GM12878 (cell line): ENCODE measurements around the gene CCSER2. TPM values are rescaled to one million over a fixed set of nuclear protein-coding genes. Genes with fewer than 3 reads are reported as not detected.

Experiments used
- ATAC-seq: fragments of 200-7000 bp; cut with Tn5 transposase; 3 replicates; pipeline ENCODE4 v1.9.1; 2020; ENCODE audit warnings: mild to moderate bottlenecking, moderate library complexity
- BruUV-seq: library from RNA; stranded (reverse); fragments of 400-500 nt; replicated peaks from 2 replicates; lab custom pipeline; 2021; lab: Mats Ljungman, UMichigan
- CTCF ChIA-PET: fragments of 300-600 bp; sonication (Branson Sonifier 250); formaldehyde crosslinking; extraction: SDS; loops from one replicate; lab custom pipeline; 2021; ENCODE audit warnings: inconsistent platforms; lab: Yijun Ruan, JAX
- POLR2A ChIA-PET: fragments of 350-600 bp; formaldehyde crosslinking; extraction: SDS; loops from one replicate; lab custom pipeline; 2021; ENCODE audit warnings: inconsistent platforms; lab: Charles Lee
- RAD21 ChIA-PET: fragments of 300-600 bp; sonication (Branson Sonifier 250); formaldehyde crosslinking; loops from one replicate; lab custom pipeline; 2023; ENCODE audit warnings: antibody characterized with exemption; ENCODE audit not compliant: unreplicated experiment; lab: Charles Lee
- SMC1A ChIA-PET: fragments of 300-600 bp; sonication (Branson Sonifier 250); formaldehyde crosslinking; loops from one replicate; lab custom pipeline; 2023; ENCODE audit not compliant: unreplicated experiment, uncharacterized antibody; lab: Charles Lee
- DNase-seq: peaks from one replicate; pipeline ENCODE4 v3.0.0-alpha.2; 2011; ENCODE audit warnings: low read depth, low spot score
- FAIRE-seq: peaks from 3 replicates; lab custom pipeline; 2011; peaks lifted over from hg19 to GRCh38; lab: Jason Lieb, UNC
- H2AFZ ChIP-seq: 2 replicates; pipeline ENCODE4 v1.6.0; 2011; ENCODE audit warnings: low read depth, low read length, control low read depth; ENCODE audit not compliant: control insufficient read depth
- H3K27ac ChIP-seq: 2 replicates; pipeline ENCODE4 v1.5.1; 2011; ENCODE audit warnings: control low read depth; ENCODE audit not compliant: control insufficient read depth, insufficient read depth
- H3K27me3 ChIP-seq, 2 experiments: replicated peaks in 1 of 2; 2 replicates each; pipeline versions ENCODE4 v1.6.0 to v1.6.1; 2011; ENCODE audit warnings: low read length in 1 of 2; ENCODE audit not compliant: control insufficient read depth in 2 of 2, insufficient read depth in 2 of 2
- H3K36me3 ChIP-seq, 2 experiments: 2 replicates each; pipeline ENCODE4 v1.5.1; 2011; ENCODE audit warnings: low read length in 1 of 2; ENCODE audit not compliant: control insufficient read depth in 2 of 2, insufficient read depth in 2 of 2
- H3K4me1 ChIP-seq: 2 replicates; pipeline ENCODE4 v1.6.1; 2011; ENCODE audit warnings: mild to moderate bottlenecking, low read length, moderate library complexity, mixed read lengths; ENCODE audit not compliant: control insufficient read depth, insufficient read depth
- H3K4me2 ChIP-seq: 2 replicates; pipeline ENCODE4 v1.6.0; 2011; ENCODE audit warnings: control low read depth; ENCODE audit not compliant: control insufficient read depth, insufficient read depth
- H3K4me3 ChIP-seq: fragments of 200-600 bp; sonication (generic); 2 replicates; pipeline ENCODE4 v1.5.1; 2016
- H3K79me2 ChIP-seq: 2 replicates; pipeline ENCODE4 v1.6.0; 2011; ENCODE audit warnings: low read length; ENCODE audit not compliant: control insufficient read depth, insufficient read depth
- H3K9ac ChIP-seq: 2 replicates; pipeline ENCODE4 v1.8.0; 2011; ENCODE audit warnings: low read length, control low read depth, mixed read lengths; ENCODE audit not compliant: control insufficient read depth, insufficient read depth
- H3K9me3 ChIP-seq: replicated peaks from 3 replicates; pipeline ENCODE4 v1.5.1; 2011; ENCODE audit warnings: mild to moderate bottlenecking, low read length; ENCODE audit not compliant: control insufficient read depth, insufficient read depth
- H4K20me1 ChIP-seq: 2 replicates; pipeline ENCODE4 v1.6.0; 2011; ENCODE audit not compliant: control insufficient read depth, insufficient read depth
- CHD4 ChIP-seq: fragments of 200-600 bp; sonication (generic); IDR thresholded peaks from 2 replicates; pipeline ENCODE4 v1.6.1; 2016; ENCODE audit warnings: mild to moderate bottlenecking
- FOS ChIP-seq: IDR thresholded peaks from 3 replicates; pipeline ENCODE4 v1.6.1; 2011; ENCODE audit warnings: borderline replicate concordance; ENCODE audit not compliant: insufficient read length; ENCODE audit errors: extremely low read depth
- GABPA ChIP-seq: IDR thresholded peaks from 2 replicates; pipeline ENCODE4 v1.6.1; 2014; ENCODE audit warnings: antibody characterized with exemption, low read depth, mild to moderate bottlenecking, inconsistent platforms
- MYB ChIP-seq: fragments of 150-350 bp; IDR thresholded peaks from 2 replicates; pipeline ENCODE4 v1.6.1; 2014; ENCODE audit warnings: mild to moderate bottlenecking, low read depth, low read length, borderline replicate concordance
- NR2F1 ChIP-seq: fragments of 450-650 bp; conservative IDR thresholded peaks from 2 replicates; pipeline ENCODE4 v1.6.1; 2017; ENCODE audit warnings: mild to moderate bottlenecking
- RUNX3 ChIP-seq: IDR thresholded peaks from 2 replicates; pipeline ENCODE4 v1.6.1; 2012; ENCODE audit warnings: low read length, inconsistent platforms
- SUPT20H ChIP-seq: IDR thresholded peaks from 2 replicates; pipeline ENCODE4 v1.6.1; 2011; ENCODE audit warnings: low read depth, mild to moderate bottlenecking, low read length, moderate library complexity, borderline replicate concordance; ENCODE audit not compliant: control insufficient read depth
- WGBS: methylation state at CpG from one replicate; pipeline ENCODE4 v1.1.6; 2016; ENCODE audit warnings: low lambda C conversion rate; ENCODE audit not compliant: insufficient replicate concordance, insufficient coverage; ENCODE audit errors: missing lambda C conversion rate; 5-methylcytosine and 5-hydroxymethylcytosine counted together
- in situ Hi-C: fragments of 300-500 bp; cut with MboI; formaldehyde crosslinking; loops from 9 replicates; pipeline ENCODE4 v1.14.3; 2018; ENCODE audit warnings: mixed read lengths
- intact Hi-C: fragments of 100-400 bp; cut with micrococcal nuclease; formaldehyde crosslinking; loops from one replicate; pipeline ENCODE4 v1.14.2; 2022; ENCODE audit not compliant: unreplicated experiment
- polyA plus RNA-seq, 11 experiments: library from polyadenylated mRNA; depleted of rRNA in 4 of 11; unstranded in 6 of 11; stranded (reverse) in 5 of 11; fragments of >200 nt; fragmentation: Nextera tagmentation in 4 of 11; fragmentation: Illumina TruSeq in 1 of 11; extraction: Ambion mirVana in 4 of 11; extraction: Trizol in 1 of 11; gene quantifications; 1 replicate in 1 of 11; 2 replicates in 10 of 11; pipeline versions ENCODE4 v1.2.1 to v1.2.3, GENCODE V29; 2011 to 2016; ENCODE audit warnings: inconsistent platforms in 2 of 11, missing spikeins in 2 of 11, low read depth in 1 of 11
- total RNA-seq, 4 experiments: library from RNA; depleted of rRNA in 3 of 4; stranded (reverse); fragments of >200 nt in 3 of 4; fragmentation: Illumina TruSeq in 1 of 4; extraction: Trizol in 1 of 4; gene quantifications; 2 replicates each; pipeline versions ENCODE4 v1.2.1 to v1.2.3, GENCODE V29; 2013 to 2021
- TF ChIP-seq, protein P1 (sequence below): fragments of 450-650 bp; IDR thresholded peaks from 2 replicates; pipeline ENCODE4 v1.6.1; 2017; ENCODE audit warnings: mild to moderate bottlenecking, moderate library complexity

The CCSER2 gene
- total and polyA plus RNA-seq, 10 of the 15 experiments (the other 5 are each of a cell fraction or from before 2014, with no cell fraction given), result 4.7 to 18.8 (median 13.2) TPM

DNA sequence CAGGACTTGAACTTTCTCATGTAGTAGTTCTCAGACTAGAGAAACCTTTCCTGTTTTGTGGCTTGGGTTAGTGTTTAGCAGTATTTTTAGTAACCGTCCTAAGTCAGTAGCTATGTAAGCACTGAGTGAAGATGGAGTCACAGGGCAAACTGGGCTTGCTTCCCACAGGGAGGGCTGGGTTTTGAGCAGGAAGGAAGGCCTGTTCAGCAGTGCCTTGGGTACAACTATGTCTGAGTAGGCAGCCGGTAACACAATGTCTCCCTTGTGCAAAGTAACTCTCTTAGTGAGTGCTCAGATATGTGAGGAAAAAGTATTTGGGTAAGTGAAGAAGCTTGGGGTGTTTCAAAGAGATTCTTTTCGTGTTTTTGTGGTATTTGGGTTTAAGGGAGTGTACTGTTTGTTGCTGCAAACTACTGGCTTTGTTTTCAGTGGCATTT lies 96.4 kb downstream of the CCSER2 start:
- ATAC-seq (peak; percentile 54), FAIRE-seq (no peak), DNase-seq (peak; percentile 2)
- H4K20me1 ChIP-seq, result no peaks in the 10 kb centered on the region
- H2AFZ ChIP-seq, result peak overlapping the region; percentile 59
- intact Hi-C loops, result loop anchor here (5.0 kb wide), 1 partner anchor 47 kb away; no protein-coding TSS in a partner anchor
- H3K79me2 ChIP-seq, result no peaks in the 10 kb centered on the region
- no TSS peak for BruUV-seq
- SMC1A ChIA-PET, result interaction anchor here (1.2 to 1.4 kb wide), 2 partner anchors 43 to 112 kb away, joined by 3 to 5 read pairs; no protein-coding TSS in a partner anchor
- peak overlapping the region; percentile 13; the same call in 1 of the 2 replicates for H3K4me2 ChIP-seq
- in situ Hi-C loops, result no loop called here
- H3K36me3 ChIP-seq, result no peaks in the 10 kb centered on the region; a peak in 1 of 4 replicates
- POLR2A ChIA-PET, result no interaction called here
- CTCF ChIA-PET, result interaction anchor here (1.4 to 2.8 kb wide), 2 partner anchors 113 to 157 kb away, joined by 7 to 9 read pairs; no protein-coding TSS in a partner anchor
- H3K4me3 ChIP-seq, result no peak overlapping the region
- H3K27me3 ChIP-seq, result no peaks in the 10 kb centered on the region
- TF ChIP-seq RUNX3 (peak; percentile 33; the same call in 1 of the 2 replicates), NR2F1 (no peak), FOS (no peak), GABPA (0 out of 2 replicates have a peak, but pooled peaks have one; percentile 44)
- WGBS, result 79% methylated on average over 3 of the region's 3 CpGs
- peaks cover 13% of the 10 kb centered on the region; the same call in 2 of the 3 replicates for H3K9me3 ChIP-seq
- RAD21 ChIA-PET, result interaction anchor here (1.1 kb wide), 1 partner anchor 112 kb away, joined by 3 read pairs; no protein-coding TSS in a partner anchor
- no peaks in the 10 kb centered on the region for H3K4me1 ChIP-seq
- peak overlapping the region; percentile 33 for H3K27ac ChIP-seq
- H3K9ac ChIP-seq, result no peak overlapping the region

DNA sequence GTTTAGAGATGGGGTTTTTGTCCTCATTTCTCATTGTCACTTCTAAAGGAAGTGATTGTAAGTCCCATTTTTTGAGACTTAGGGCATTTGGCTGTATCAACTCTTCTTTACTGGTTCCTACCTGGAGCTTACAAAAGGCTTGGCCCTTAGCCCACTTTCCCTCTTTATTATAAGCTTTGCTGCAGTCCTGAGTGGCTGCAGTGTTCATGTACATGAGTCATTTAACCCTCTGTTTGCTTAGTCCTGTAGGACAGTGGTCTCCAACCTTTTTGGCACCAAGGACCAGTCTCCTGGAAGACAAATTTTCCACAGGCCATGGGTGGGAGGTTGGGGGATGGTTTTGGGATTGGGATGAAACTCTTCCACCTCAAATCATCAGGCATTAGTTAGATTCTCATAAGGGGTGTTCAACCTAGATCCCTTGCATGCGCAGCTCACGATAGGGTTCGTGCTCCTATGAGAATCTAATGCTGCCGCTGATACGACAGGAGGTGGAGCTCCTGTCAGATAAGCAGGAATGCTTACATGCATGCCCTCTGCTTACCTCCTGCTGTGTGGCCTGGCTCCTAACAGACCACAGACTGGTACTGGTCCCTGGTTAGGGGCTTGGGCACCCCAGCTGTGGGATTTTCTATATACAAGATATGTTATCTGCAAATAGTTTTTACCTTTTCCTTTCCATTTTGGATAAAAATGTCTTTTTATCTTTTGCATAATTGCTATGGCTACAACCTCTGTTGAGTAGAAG lies 99.7 kb downstream of the CCSER2 start:
- BruUV-seq, result no TSS peak
- H3K79me2 ChIP-seq, result no peaks in the 10 kb centered on the region
- CTCF ChIA-PET, result interaction anchor here (0.6 to 6.3 kb wide), 9 partner anchors 13 to 163 kb away, joined by 3 to 109 read pairs (median 3); no protein-coding TSS in a partner anchor
- H3K4me1 ChIP-seq, result no peaks in the 10 kb centered on the region
- no peak overlapping the region for H3K4me2 ChIP-seq
- no peak overlapping the region for H3K9ac ChIP-seq
- FAIRE-seq, result no peak
- DNase-seq, result no peak
- H4K20me1 ChIP-seq, result no peaks in the 10 kb centered on the region
- POLR2A ChIA-PET, result no interaction called here
- no peak for TF ChIP-seq MYB
- no peak for TF ChIP-seq SUPT20H
- TF ChIP-seq, protein P1, sequence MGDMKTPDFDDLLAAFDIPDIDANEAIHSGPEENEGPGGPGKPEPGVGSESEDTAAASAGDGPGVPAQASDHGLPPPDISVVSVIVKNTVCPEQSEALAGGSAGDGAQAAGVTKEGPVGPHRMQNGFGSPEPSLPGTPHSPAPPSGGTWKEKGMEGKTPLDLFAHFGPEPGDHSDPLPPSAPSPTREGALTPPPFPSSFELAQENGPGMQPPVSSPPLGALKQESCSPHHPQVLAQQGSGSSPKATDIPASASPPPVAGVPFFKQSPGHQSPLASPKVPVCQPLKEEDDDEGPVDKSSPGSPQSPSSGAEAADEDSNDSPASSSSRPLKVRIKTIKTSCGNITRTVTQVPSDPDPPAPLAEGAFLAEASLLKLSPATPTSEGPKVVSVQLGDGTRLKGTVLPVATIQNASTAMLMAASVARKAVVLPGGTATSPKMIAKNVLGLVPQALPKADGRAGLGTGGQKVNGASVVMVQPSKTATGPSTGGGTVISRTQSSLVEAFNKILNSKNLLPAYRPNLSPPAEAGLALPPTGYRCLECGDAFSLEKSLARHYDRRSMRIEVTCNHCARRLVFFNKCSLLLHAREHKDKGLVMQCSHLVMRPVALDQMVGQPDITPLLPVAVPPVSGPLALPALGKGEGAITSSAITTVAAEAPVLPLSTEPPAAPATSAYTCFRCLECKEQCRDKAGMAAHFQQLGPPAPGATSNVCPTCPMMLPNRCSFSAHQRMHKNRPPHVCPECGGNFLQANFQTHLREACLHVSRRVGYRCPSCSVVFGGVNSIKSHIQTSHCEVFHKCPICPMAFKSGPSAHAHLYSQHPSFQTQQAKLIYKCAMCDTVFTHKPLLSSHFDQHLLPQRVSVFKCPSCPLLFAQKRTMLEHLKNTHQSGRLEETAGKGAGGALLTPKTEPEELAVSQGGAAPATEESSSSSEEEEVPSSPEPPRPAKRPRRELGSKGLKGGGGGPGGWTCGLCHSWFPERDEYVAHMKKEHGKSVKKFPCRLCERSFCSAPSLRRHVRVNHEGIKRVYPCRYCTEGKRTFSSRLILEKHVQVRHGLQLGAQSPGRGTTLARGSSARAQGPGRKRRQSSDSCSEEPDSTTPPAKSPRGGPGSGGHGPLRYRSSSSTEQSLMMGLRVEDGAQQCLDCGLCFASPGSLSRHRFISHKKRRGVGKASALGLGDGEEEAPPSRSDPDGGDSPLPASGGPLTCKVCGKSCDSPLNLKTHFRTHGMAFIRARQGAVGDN, result no peak
- TF ChIP-seq CHD4, result no peak
- SMC1A ChIA-PET, result interaction anchor here (0.7 to 6.3 kb wide), 4 partner anchors 13 to 162 kb away, joined by 3 to 72 read pairs (median 4); no protein-coding TSS in a partner anchor
- H3K27me3 ChIP-seq, result no peaks in the 10 kb centered on the region
- in situ Hi-C loops (no loop called here), intact Hi-C loops (loop anchor here (5.0 kb wide), 1 partner anchor 51 kb away; no protein-coding TSS in a partner anchor)
- WGBS, result over 99% methylated on average over 5 of the region's 5 CpGs
- RAD21 ChIA-PET, result no interaction called here
- no peaks in the 10 kb centered on the region; the same call in 2 of the 3 replicates for H3K9me3 ChIP-seq
- no peak overlapping the region for H2AFZ ChIP-seq
- H3K36me3 ChIP-seq, result no peaks in the 10 kb centered on the region
- H3K27ac ChIP-seq, result no peak overlapping the region
- H3K4me3 ChIP-seq, result no peak overlapping the region
- ATAC-seq, result no peak
